NCI-H82 (cell line): ENCODE data around the gene PRORP.
"Not testable (repeated sequence)": the region's sequence is repeated elsewhere in the genome, so short reads cannot be mapped to it uniquely, and the experiment has no call there.

Source experiments
- DNase-seq: peaks from one replicate; lab custom pipeline; 2025; lab: John Stamatoyannopoulos, UW

PRORP gene

DNA sequence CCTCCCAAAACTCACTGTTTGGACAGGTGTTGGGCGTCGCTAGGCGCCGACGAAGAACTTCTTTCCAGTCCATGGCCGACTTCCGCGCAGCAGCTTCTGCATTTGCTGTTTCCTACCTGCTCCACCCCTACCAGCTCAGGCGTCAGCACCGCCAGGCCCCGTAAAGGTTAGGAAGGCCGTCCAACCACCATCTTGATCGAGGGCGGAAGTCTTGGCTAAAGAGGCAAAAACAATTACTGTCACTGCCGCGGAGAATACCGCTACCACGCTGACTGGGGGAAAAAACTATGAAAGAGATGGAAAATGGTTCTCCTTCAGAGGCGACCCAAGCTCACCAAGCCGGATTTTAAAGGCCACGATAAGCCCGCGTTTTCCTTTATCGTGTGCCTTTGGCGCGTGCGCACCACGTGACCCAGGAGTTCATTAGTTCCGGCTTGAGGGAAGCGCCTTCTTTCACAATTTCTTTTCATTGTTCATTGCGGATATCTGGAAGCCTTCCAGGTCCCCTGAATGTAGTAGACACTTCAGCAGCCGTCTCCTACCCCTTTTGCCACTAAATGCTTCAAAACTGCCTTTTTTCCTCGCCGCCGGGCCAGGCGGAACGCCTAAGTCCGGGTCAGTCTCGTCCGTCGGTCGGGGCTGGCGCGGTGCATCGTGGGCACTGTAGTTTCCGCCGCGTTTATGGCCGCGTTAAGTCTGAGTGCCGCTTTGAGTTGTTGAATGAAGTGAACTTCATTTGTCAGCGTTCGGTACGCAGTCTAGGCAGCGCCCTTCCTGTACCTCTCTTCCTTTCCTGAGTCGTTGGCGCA, at the start of gene PRORP, which contains the start of gene PPP2R3C:
Gene PRORP, plus strand, starts transcription at position 666 of the 809 bp plus-strand sequence. CDS start 694 bp downstream, outside the sequence.
Gene PPP2R3C, minus strand, starts transcription at position 104 of the 809 bp plus-strand sequence. Its CDS starts 31 bp downstream, at position 73.
- peak; percentile 90 for DNase-seq

- no peak for DNase-seq
These were observed 48.9 kb upstream of the PRORP start for GRCh38 chr14:35073486-35073885.

GRCh38 chr14:35078082-35078481, 44.3 kb upstream of the PRORP start:
- DNase-seq: no peak

- DNase-seq: no peak
These were observed 42.6 kb upstream of the PRORP start for GRCh38 chr14:35079742-35080141.

- DNase-seq: no peak
These were observed 38.7 kb upstream of the PRORP start for GRCh38 chr14:35083530-35084150.

DNA sequence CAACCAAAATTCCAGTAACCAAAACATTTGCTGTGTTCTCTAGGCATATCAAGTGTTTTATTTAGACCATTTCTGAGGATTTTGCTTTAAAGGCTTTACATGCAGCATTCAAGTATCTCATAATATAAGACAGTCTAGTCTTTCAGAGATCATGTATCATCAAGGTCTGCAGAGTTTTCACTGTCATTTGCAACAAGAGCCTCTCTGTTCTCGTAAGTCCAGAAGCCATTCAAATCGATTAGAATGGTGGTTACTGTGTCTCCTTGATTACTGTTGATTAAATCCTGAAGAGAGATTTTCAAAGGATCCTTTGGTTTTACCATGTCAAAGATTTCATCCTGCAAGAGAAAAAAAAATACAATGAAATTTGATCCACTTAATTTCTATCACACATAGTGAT, 36.9 kb upstream of the PRORP start:
- DNase-seq: no peak

GRCh38 chr14:35088514-35088913, 33.8 kb upstream of the PRORP start:
- DNase-seq: no peak

- not testable (repeated sequence) for DNase-seq
These were observed 27.7 kb upstream of the PRORP start for GRCh38 chr14:35094645-35095044.

DNA sequence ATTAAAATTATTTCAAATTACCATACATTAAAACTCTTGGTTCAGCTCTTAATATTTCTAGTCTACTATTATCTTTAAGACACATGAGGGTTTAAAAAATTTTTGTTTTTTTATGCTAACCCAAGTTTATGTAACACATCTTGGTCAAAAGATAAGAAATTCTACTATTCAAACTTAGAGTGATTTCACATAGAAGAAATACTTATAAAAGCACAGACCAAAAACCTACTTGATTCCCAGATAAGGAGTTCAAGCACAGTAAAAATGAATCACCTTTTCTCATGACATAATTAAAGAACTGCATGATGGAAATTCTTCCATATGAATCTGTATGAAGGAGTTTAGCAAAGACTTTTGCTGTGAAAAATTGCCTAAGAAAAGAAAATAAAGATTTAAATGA, 14.5 kb upstream of the PRORP start:
- no peak for DNase-seq

GRCh38 chr14:35112641-35113040, 9.7 kb upstream of the PRORP start:
- DNase-seq: no peak

DNA sequence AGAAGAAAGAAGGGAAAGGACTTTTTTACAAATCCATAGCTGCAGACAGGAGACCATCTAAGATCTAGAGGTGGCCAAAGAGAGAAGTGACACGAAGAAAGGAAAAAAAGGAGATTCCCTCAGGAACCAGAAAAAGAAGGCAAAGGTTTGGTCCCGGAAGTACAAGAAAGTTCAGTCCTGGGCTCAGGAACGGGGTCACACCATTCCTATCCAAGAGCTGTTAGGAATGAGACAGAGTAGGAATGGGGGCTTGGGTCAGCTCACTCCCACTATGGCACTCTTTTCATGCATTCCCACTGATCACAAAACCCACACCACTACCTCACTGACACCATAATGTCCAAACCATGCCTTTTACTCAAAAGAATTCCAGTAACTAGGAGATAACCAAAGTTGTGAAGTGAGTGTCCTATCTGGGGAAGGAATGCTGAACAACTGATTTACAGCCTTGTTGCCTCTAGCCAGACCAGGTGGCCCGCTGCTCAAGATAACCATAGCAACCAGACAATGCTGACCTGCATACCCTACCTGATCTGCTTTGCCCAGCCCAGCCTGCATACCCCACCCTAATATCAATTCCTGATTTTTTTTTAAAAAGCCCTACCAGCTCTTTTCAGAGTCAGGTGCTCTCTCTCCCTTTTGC, 8.9 kb upstream of the PRORP start:
- DNase-seq: no peak

DNA sequence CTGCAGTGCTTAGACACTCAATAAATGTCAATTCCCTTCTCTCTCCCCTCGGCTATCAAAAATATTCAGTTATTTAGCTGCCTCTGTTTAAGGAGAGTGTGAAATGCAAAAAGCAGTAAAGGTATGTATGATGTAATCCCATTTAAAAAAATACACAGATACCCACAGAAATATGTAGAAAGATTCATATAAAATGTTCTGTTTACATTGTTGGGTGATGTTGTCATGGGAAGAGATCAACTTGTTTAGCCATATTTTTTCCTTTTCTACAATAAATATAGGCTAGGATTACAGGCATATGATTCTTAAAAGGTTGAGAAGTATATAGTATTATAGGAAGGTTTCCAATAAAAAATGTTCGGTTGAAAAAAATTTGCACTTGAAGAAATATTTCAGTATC, 8.3 kb upstream of the PRORP start:
- DNase-seq: no peak

GRCh38 chr14:35116242-35116641, 6.1 kb upstream of the PRORP start:
- no peak for DNase-seq

GRCh38 chr14:35117112-35117511, 5.2 kb upstream of the PRORP start:
- no peak for DNase-seq

DNA sequence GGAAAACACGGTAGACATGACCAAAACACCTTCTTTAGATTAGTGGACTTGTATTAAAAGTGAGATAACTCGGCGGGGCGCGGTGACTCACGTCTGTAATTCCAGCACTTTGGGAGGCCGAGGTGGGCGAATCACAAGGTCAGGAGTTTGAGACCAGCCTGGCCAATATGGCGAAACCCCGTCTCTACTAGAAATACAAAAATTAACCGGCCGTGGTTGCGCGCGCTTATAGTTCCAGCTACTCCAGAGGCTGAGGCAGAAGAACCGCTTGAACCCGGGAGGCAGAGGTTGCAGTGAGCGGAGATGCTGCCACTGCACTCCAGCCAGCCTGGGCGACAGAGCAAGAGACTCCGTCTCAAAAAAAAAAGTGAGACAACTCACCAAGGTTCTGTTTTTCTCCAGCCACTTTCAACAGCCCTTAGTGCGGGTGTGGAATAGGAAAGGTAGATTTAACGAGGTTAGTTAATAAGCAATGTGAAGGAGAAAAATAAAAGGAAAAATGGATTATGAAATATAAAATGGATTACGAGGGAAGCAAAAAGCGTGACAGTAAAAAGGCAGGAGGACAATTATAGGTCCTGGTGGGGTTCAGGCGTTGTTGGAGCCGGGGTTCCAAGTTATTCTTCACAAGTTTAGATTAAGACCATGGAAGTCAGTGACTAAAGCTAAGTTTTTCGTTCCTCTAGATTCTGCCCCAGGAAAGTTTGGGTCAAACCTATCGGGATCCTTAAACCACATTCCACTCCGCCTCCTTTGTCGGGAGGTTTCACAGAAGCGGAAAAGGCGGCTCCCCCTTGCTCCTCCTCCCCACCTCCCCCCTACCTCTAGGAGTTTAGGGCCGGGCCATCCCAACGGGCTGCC, 1.1 kb upstream of the PRORP start:
- no peak for DNase-seq

- DNase-seq: peak; percentile 62
These were observed 490 bp downstream of the PRORP start for GRCh38 chr14:35122696-35123387.

GRCh38 chr14:35123388-35123703, 994 bp downstream of the PRORP start:
- no peak for DNase-seq

DNA sequence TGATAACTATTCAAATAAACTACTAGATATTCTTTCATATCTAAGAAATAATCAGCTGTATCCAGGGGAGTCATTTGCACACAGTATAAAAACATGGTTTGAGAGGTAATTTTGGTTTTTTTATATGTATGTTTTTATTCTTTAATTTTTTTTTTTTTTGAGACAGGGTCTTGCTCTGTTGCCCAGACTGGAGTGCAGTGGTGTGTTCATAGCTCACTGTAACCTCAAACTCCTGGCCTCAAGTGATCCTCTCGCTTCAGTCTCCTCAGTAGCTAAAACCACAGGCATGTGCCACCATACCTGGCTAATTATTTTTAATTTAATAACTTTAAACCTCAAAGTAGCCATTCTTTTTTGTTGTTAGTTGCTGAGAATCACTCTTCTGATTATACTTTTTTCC, 1.8 kb downstream of the PRORP start:
- DNase-seq: no peak

DNA sequence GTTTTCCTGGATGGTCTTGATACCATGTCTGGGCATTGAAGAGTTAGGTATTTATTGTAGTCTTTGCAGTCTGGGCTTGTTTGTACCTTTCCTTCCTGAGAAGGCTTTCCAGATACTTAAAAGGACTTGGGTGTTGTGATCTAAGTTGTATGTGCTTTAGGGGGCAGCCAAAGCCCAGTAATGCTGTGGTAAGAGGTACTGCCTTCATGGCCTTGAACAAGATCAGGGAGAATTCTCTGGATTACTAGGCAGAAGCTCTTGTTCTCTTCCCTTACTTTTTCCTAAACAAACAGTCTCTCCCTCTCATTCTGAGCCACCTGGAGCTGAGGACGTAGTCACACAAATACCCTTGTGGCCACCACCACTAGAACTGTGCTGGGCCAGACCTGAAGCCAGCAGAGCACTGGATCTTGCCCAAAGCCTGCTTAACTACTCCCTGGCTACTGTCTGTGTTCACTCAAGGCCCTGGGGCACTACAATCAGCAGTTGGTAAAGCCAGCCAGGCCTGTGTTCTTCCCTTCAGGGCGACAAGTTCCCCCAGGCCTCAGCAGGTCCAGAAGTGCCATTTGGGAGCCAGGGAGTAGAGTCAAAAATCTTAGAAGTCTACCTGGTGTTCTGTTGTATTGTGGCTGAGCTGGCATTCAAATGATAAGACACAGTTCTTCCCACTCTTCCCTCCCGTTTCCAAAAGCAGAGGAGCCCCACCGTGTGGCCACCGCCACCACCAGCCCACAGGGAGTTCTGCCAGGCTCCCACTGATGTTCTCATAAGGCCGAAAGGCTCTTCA, 11.4 kb downstream of the PRORP start:
- no peak for DNase-seq

DNA sequence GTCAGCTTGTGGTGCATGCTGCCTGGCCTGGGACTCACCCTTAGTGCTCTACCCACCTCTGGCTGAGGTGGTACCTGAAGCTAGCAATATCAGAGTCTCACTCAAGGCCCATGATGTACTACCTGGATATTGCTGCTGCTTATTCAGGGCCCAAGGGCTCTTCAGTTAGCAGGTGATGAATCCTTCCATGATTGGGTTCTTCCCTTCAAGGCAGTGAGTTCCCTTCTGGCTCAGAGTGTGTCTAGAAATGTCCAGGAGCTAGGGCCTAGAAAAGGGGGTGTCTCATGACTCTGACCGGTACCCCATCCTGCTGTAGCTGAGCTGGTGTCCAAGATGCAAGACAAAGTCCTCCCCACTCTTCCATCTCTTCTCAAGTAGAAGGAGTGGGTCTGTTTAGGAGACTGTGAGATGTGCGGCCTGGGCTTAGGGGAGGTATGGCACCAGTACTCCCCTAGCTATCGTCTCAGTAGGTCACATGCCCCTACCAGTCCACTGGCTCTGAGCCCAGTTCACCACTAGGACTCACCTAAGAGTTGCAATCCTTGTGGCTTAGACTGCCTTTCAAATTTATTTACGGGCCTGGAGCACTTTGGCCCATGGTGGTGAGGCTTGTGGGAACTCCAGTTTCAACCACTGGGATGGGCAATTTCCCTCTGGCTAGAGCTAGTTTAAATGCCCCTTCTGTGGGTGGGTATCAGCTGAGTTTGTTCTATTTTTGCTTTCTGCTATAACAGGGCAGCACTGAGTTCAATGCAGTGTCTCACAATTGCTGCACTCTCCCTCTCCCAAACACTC, 12.2 kb downstream of the PRORP start:
- no peak for DNase-seq
